HFFc6 (cell line): Measurements from ENCODE around the gene GAS7. TPM values are rescaled to one million over a fixed set of nuclear protein-coding genes. Genes with fewer than 3 reads are reported as not detected.
"Not testable (repeated sequence)": the region's sequence is repeated elsewhere in the genome, so short reads cannot be mapped to it uniquely, and the experiment has no call there.

Experiments used
- DNase-seq: peaks from one replicate; pipeline ENCODE4 v3.0.0-alpha.2; 2018
- H3K27ac Mint-ChIP-seq: 2 replicates; pipeline ENCODE4 v1.8.0; 2020; ENCODE audit warnings: mild to moderate bottlenecking, mixed read lengths
- H3K27me3 Mint-ChIP-seq: 2 replicates; pipeline ENCODE4 v1.8.0; 2021; ENCODE audit warnings: mild to moderate bottlenecking, moderate library complexity, mixed read lengths; ENCODE audit not compliant: insufficient read depth
- H3K36me3 Mint-ChIP-seq: 2 replicates; pipeline ENCODE4 v1.8.0; 2021; ENCODE audit warnings: low read depth, mixed read lengths
- H3K4me1 Mint-ChIP-seq: 2 replicates; pipeline ENCODE4 v1.8.0; 2020; ENCODE audit warnings: low read depth, mixed read lengths
- H3K4me3 Mint-ChIP-seq: 2 replicates; pipeline ENCODE4 v1.8.0; 2020; ENCODE audit warnings: mild to moderate bottlenecking, moderate library complexity, mixed read lengths
- H3K9me3 Mint-ChIP-seq: 2 replicates; pipeline ENCODE4 v1.8.0; 2020; ENCODE audit warnings: mild to moderate bottlenecking, mixed read lengths
- total RNA-seq, 6 experiments: library from RNA; stranded (reverse); fragmentation: NEBNext Ultra II Directional; extraction: Animal tissue kit (Norgen Biotek cat#: 25700); gene quantifications; 2 replicates in 1 of 6; 3 replicates in 5 of 6; pipeline ENCODE4 v1.2.3, GENCODE V29; 2021
- TF ChIP-seq, protein P1 (sequence below): fragments of 200-600 bp; sonication (generic); IDR thresholded peaks from 2 replicates; pipeline ENCODE4 v1.5.0; 2021; ENCODE audit warnings: antibody characterized with exemption, mild to moderate bottlenecking

The GAS7 gene
- total RNA-seq, 6 experiments from 2014 or later, result 1.4 to 7.4 (median 3.1) TPM

- TF ChIP-seq, protein P1, sequence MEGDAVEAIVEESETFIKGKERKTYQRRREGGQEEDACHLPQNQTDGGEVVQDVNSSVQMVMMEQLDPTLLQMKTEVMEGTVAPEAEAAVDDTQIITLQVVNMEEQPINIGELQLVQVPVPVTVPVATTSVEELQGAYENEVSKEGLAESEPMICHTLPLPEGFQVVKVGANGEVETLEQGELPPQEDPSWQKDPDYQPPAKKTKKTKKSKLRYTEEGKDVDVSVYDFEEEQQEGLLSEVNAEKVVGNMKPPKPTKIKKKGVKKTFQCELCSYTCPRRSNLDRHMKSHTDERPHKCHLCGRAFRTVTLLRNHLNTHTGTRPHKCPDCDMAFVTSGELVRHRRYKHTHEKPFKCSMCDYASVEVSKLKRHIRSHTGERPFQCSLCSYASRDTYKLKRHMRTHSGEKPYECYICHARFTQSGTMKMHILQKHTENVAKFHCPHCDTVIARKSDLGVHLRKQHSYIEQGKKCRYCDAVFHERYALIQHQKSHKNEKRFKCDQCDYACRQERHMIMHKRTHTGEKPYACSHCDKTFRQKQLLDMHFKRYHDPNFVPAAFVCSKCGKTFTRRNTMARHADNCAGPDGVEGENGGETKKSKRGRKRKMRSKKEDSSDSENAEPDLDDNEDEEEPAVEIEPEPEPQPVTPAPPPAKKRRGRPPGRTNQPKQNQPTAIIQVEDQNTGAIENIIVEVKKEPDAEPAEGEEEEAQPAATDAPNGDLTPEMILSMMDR, result no peak
- DNase-seq, result no peak
- Mint-ChIP-seq H3K27me3 (peaks cover 8% of the 10 kb centered on the region), H3K4me3 (no peak overlapping the region), H3K4me1 (no peaks in the 10 kb centered on the region), H3K9me3 (no peaks in the 10 kb centered on the region), H3K36me3 (no peaks in the 10 kb centered on the region), H3K27ac (no peak overlapping the region)
Measured at GRCh38 chr17:10025224-10025623, 173.2 kb downstream of the GAS7 start.

DNA sequence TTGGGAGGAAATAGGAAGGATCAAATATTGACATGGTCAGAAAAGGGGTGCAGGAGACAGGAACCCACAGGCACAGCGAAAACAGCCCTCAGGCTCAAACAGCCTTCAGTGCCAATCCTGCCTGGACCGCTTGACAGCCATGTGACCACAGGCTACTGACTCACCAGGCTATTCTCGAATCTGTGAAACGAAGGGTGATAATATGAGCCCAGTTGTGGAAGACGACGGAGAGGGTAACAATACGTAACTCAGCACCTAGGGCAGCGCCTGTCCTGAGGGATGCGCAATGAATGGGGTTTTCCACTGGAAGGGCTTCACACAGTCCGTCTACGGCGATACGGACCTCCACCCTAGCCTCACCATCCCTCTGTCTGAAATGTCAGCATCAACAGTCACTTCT, 176.0 kb downstream of the GAS7 start:
- Mint-ChIP-seq H3K9me3 (no peaks in the 10 kb centered on the region), H3K4me1 (no peaks in the 10 kb centered on the region), H3K27ac (no peak overlapping the region), H3K36me3 (no peaks in the 10 kb centered on the region), H3K4me3 (no peak overlapping the region), H3K27me3 (peaks cover 7% of the 10 kb centered on the region; the same call in 1 of the 2 replicates)
- DNase-seq, result no peak
- TF ChIP-seq, protein P1, result no peak

DNA sequence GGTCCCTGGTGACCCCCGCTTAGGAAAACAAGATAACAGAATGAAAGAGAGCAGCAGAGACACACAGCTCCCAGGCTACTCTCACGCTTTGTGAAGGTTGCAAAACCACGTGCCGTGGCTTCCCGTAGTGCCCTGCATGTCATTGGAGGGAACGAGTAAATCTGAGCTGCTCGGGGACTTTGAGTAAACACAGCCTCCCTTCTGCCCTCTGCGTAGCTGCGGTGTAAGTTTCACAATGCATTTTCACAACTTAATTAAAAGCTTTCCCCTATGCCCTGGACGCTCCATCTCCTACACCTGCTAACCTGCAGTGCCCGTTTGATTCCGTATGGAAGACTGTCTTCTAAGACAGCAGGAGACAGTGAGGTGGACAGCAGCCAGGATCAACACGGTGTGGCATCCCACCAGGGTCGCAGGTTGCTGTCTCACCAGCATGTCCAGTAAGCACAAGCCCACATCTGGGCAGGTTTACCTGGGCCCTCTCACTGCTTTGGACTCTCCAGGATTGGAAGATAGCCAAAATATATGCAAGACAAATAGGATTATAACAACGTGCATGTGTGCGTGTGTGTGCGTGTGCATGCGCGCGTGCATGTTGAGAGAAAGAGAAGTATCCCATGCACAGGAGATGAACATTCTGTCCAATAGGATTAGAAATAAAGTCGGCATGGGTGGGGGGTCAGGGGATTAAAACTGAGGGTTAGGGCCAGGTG, 177.0 kb downstream of the GAS7 start:
- H3K27me3 Mint-ChIP-seq, result peaks cover 7% of the 10 kb centered on the region; the same call in 1 of the 2 replicates
- no peaks in the 10 kb centered on the region for H3K36me3 Mint-ChIP-seq
- H3K9me3 Mint-ChIP-seq, result no peaks in the 10 kb centered on the region
- TF ChIP-seq, protein P1, result no peak
- DNase-seq, result no peak
- no peaks in the 10 kb centered on the region for H3K4me1 Mint-ChIP-seq
- no peak overlapping the region for H3K4me3 Mint-ChIP-seq
- H3K27ac Mint-ChIP-seq, result no peak overlapping the region

- no peaks in the 10 kb centered on the region for H3K9me3 Mint-ChIP-seq
- TF ChIP-seq, protein P1, result no peak
- no peak overlapping the region for H3K27ac Mint-ChIP-seq
- DNase-seq, result no peak
- peaks cover 3% of the 10 kb centered on the region; the same call in 1 of the 2 replicates for H3K27me3 Mint-ChIP-seq
- no peak overlapping the region for H3K4me3 Mint-ChIP-seq
- H3K36me3 Mint-ChIP-seq, result no peaks in the 10 kb centered on the region
- H3K4me1 Mint-ChIP-seq, result no peaks in the 10 kb centered on the region
Measured at GRCh38 chr17:10019941-10020451, 178.4 kb downstream of the GAS7 start.

DNA sequence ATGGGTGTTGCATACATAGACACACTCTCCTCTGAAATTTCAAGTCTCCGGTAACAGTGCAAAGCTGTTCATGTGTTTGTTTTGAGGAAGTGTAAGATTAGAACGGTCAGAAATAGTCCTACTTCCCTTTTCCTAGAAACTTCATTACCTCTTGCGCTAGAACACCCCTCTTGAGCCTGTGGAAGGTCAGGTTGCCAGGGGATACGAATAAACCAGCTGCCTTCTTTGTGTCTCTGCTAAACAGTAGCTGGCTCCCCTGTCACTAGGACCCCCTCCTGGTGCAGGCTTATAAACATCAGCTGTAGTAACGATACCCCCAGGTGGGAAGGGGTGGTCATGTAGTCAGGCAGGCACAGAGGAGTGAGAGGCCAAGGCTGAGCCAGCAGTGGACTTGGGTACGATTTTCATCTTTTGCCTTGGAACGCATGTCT, 179.9 kb downstream of the GAS7 start:
- no peak for DNase-seq
- H3K27ac Mint-ChIP-seq, result no peak overlapping the region

DNA sequence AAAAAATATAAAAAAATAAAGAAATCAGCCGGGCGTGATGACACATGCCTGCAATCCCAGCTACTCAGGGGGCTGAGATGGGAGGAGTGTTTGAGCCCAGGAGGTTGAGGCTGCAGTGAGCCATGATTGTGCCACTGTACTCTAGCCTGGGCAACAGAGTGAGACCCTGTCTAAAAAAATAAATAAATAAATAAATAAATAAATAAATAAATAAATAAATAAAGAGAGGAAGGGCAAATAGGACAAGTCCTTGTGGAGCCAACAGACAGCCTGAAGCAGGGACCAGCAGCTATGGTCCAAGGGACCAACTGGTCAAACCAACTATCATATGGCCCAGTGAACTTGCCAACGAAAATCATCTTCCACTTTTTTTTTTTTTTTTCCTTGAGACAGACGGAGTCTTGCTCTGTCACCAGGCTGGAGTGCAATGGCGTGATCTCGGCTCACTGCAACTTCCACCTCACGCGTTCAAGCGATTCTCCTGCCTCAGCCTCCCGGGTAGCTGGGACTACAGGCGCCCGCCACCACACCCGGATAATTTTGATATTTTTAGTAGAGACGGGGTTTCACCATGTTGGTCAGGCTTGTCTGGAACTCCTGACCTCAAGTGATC, 181.3 kb downstream of the GAS7 start:
- not testable (repeated sequence) for H3K27me3 Mint-ChIP-seq, DNase-seq, H3K9me3 Mint-ChIP-seq, H3K4me1 Mint-ChIP-seq, H3K4me3 Mint-ChIP-seq, H3K36me3 Mint-ChIP-seq, H3K27ac Mint-ChIP-seq

More for the DNA sequence above, 179.9 kb downstream of the GAS7 start:
- H3K9me3 Mint-ChIP-seq, result no peaks in the 10 kb centered on the region
- TF ChIP-seq, protein P1, result no peak
- no peaks in the 10 kb centered on the region for H3K36me3 Mint-ChIP-seq
- no peak overlapping the region for H3K4me3 Mint-ChIP-seq
- H3K27me3 Mint-ChIP-seq, result peaks cover 3% of the 10 kb centered on the region
- H3K4me1 Mint-ChIP-seq, result no peaks in the 10 kb centered on the region
